Ascending aorta (tissue), 2 donors: ENCODE measurements around the gene TRAM2. TPM values are rescaled to one million over a fixed set of nuclear protein-coding genes. Genes with fewer than 3 reads are reported as not detected.

Experiments
- DNase-seq, 2 donors: peaks; one replicate each; pipeline ENCODE4 v3.0.0-alpha.2; 2019; ENCODE audit warnings: low spot score in 2 of 2
- H3K27ac ChIP-seq, 2 donors: fragments of 200-600 bp; sonication (generic); one replicate each; pipeline ENCODE4 v1.5.1; 2016 to 2017; ENCODE audit warnings: mild to moderate bottlenecking in 1 of 2
- H3K27me3 ChIP-seq: fragments of 200-600 bp; sonication (generic); one replicate; pipeline ENCODE4 v1.5.1; 2017
- H3K36me3 ChIP-seq, 2 donors: fragments of 200-600 bp; sonication (generic); one replicate each; pipeline ENCODE4 v1.5.1; 2016
- H3K4me1 ChIP-seq, 2 donors: fragments of 200-600 bp; sonication (generic); one replicate each; pipeline ENCODE4 v1.5.1; 2016 to 2017; ENCODE audit warnings: mild to moderate bottlenecking in 1 of 2
- H3K4me3 ChIP-seq, 2 donors: fragments of 200-600 bp; sonication (generic); one replicate each; pipeline ENCODE4 v1.5.1; 2016 to 2017; ENCODE audit warnings: mild to moderate bottlenecking in 1 of 2
- H3K9me3 ChIP-seq, 2 donors: fragments of 200-600 bp; sonication (generic); one replicate each; pipeline ENCODE4 v1.5.1; 2016
- intact Hi-C: fragments of 100-400 bp; cut with DNase I; formaldehyde crosslinking; loops from one replicate; pipeline ENCODE4 v1.15.1; 2023
- total RNA-seq: library from RNA; depleted of rRNA; stranded (reverse); fragments of >200 nt; gene quantifications from one replicate; pipeline ENCODE4 v1.1.0, GENCODE V29; 2016
- TF ChIP-seq, protein P1 (sequence below), 3 experiments: fragments of 200-600 bp in 2 of 3; fragments of 450-650 bp in 1 of 3; sonication (generic) in 2 of 3; IDR thresholded peaks; one replicate each; pipeline ENCODE4 v1.5.1; 2016 to 2019; ENCODE audit warnings: antibody characterized with exemption in 3 of 3, mild to moderate bottlenecking in 1 of 3, moderate library complexity in 1 of 3

TRAM2 gene
- total RNA-seq, 1 donor from 2014 or later: 32.6 TPM

DNA sequence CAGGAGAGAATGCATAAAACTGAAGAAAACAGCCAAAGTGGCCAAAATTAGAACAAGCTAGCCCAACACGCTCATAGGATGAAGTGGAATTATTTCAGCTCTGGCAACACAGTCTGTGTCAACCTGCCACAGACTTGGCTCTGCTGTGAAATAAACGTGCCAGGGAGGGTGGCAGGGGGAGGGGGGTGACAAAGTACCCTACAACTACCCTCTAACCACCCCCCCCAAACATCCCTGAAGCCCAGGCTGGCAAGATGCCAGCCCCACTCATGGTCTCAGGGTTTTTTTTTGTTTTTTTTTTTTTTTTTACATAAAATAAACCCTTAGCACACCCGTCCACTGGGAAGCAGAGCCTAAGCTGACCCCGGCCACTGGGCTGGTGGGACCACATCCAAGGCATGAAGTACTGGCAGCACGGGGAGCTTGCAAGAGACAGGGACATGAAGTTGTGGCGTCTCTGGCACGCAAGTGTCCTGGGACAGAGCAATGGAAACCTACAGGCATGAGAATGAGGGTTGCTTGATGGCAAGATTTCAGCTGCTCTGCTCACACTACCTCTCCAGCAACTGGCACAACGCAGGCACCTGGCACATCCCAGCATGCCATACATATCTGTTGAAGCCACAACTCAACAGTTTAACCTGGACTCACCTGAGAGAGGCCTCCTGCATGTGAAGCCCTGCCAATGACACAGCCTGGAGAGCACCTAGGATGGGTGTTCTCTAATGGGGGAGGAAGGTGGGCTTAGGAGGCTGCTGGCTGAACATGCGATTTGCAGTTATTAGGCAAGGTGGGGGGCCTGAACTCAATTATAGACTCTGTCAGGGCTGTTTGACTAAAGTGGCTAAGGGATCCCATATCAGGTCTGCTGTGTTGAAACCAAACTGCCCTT lies 76.4 kb downstream of the TRAM2 start:
- no peak for DNase-seq
- H3K4me3 ChIP-seq: no peak overlapping the region
- no peaks in the 10 kb centered on the region for H3K9me3 ChIP-seq
- intact Hi-C loops: loop anchor here (5.0 to 10.0 kb wide), 5 partner anchors 162 to 844 kb away; partner anchors contain the start of genes ELOVL5 and GSTA4
- TF ChIP-seq, protein P1, sequence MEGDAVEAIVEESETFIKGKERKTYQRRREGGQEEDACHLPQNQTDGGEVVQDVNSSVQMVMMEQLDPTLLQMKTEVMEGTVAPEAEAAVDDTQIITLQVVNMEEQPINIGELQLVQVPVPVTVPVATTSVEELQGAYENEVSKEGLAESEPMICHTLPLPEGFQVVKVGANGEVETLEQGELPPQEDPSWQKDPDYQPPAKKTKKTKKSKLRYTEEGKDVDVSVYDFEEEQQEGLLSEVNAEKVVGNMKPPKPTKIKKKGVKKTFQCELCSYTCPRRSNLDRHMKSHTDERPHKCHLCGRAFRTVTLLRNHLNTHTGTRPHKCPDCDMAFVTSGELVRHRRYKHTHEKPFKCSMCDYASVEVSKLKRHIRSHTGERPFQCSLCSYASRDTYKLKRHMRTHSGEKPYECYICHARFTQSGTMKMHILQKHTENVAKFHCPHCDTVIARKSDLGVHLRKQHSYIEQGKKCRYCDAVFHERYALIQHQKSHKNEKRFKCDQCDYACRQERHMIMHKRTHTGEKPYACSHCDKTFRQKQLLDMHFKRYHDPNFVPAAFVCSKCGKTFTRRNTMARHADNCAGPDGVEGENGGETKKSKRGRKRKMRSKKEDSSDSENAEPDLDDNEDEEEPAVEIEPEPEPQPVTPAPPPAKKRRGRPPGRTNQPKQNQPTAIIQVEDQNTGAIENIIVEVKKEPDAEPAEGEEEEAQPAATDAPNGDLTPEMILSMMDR (IDR thresholded peaks at IDR 0.05): no peak
- H3K4me1 ChIP-seq: peaks cover 25 to 46% of the 10 kb centered on the region in 2 donors
- peaks cover 0 to 18% of the 10 kb centered on the region in 2 donors for H3K36me3 ChIP-seq
- H3K27me3 ChIP-seq: no peaks in the 10 kb centered on the region
- peak overlapping the region; percentile 78 to 90 for H3K27ac ChIP-seq

DNA sequence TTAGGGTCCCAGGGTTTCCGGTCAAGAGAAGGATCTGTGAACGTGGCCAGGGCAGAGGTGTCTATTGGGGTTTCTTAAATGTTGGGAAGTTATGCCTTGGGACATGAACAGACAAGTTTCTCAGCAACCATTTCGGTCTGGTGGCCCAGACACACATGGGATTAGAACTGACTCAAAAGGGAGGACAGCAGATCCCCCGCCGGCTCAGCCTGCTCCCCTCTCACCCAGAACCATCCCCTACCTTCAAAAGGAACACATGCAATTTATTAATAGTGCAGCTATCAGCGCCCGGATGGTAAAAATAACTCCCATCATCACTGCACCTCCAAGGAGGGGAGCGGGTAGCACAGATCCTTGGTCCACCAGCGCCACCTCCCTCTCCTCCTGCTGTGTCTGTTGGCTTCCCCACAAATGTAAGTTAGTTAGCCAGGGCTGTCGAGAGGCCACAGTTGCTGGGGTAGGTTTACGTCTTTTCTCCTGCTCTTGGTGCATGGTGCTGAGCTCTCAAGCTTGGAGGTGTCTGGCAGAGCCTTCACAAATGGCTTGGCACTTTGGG lies 77.1 kb downstream of the TRAM2 start:
- Histone ChIP-seq H3K4me1 (peaks cover 22 to 46% of the 10 kb centered on the region in 2 donors), H3K27ac (peak overlapping the region; percentile 78 to 90), H3K27me3 (no peaks in the 10 kb centered on the region), H3K4me3 (no peak overlapping the region), H3K9me3 (no peaks in the 10 kb centered on the region), H3K36me3 (peaks cover 0 to 18% of the 10 kb centered on the region in 2 donors)
- intact Hi-C loops: loop anchor here (1.0 to 10.0 kb wide), 7 partner anchors 79 to 845 kb away; partner anchors contain the start of genes EFHC1, ELOVL5 and GSTA4
- TF ChIP-seq, protein P1 (IDR thresholded peaks at IDR 0.05): peak in 1 of 3 experiments; percentile 42
- DNase-seq: peak in 1 of 2 donors; percentile 75

DNA sequence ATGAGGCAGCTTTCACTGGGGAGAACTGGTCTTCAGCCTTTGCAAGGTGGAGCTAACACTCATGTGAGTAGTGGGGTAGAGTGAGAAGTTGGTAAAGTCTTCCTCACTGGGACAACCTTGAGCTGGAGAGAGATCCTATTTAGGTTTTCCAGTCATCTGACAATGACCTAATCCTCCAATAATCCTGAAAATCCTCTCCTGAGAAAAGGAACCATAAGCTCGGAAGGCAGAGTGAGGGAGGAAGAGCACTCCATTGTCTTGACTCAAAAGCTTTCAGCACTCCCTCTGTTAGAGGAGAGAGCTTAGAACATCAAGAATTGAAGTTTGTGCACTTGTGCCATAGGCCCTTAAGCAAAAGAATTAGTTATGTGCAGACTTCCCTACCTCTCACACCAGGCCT lies 77.8 kb downstream of the TRAM2 start:
- H3K27ac ChIP-seq: peak overlapping the region; percentile 78 to 90
- intact Hi-C loops: loop anchor here (1.0 to 2.0 kb wide), 2 partner anchors 79 to 98 kb away; partner anchors contain the start of gene EFHC1
- peaks cover 16 to 38% of the 10 kb centered on the region in 2 donors for H3K4me1 ChIP-seq
- H3K9me3 ChIP-seq: no peaks in the 10 kb centered on the region
- TF ChIP-seq, protein P1 (IDR thresholded peaks at IDR 0.05): no peak
- no peak for DNase-seq
- H3K27me3 ChIP-seq: no peaks in the 10 kb centered on the region
- peaks cover 0 to 18% of the 10 kb centered on the region in 2 donors for H3K36me3 ChIP-seq
- no peak overlapping the region for H3K4me3 ChIP-seq

DNA sequence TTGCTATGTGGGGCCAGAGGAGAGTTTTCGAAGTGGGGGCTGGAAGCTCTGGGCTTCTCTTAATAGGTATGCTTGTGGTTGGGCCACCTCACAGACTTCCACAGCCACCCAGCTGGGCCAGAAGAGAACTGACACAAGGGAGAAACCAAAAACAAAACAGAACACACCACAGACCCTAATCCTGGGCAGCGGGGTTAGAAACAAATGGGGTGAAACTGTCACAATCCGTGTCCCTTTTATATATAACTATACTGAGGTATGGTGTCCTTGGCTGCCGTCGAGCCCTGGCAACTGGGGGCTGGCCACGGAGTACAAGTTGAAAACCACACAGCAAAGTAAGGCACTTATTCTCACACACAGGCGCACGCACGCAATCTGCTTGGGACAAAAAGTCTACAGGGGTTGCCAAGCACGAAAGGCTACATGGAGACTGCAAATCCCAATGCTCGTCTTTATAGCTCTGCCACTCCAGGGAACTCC lies 78.3 kb downstream of the TRAM2 start:
- Histone ChIP-seq H3K27me3 (no peaks in the 10 kb centered on the region), H3K4me1 (peaks cover 12 to 34% of the 10 kb centered on the region in 2 donors), H3K36me3 (peaks cover 0 to 18% of the 10 kb centered on the region in 2 donors), H3K9me3 (no peaks in the 10 kb centered on the region), H3K27ac (peak overlapping the region; percentile 78 to 90), H3K4me3 (no peak overlapping the region)
- TF ChIP-seq, protein P1 (IDR thresholded peaks at IDR 0.05): no peak
- DNase-seq: no peak
- intact Hi-C loops: loop anchor here (1.0 to 2.0 kb wide), 3 partner anchors 78 to 98 kb away; partner anchors contain the start of gene EFHC1

DNA sequence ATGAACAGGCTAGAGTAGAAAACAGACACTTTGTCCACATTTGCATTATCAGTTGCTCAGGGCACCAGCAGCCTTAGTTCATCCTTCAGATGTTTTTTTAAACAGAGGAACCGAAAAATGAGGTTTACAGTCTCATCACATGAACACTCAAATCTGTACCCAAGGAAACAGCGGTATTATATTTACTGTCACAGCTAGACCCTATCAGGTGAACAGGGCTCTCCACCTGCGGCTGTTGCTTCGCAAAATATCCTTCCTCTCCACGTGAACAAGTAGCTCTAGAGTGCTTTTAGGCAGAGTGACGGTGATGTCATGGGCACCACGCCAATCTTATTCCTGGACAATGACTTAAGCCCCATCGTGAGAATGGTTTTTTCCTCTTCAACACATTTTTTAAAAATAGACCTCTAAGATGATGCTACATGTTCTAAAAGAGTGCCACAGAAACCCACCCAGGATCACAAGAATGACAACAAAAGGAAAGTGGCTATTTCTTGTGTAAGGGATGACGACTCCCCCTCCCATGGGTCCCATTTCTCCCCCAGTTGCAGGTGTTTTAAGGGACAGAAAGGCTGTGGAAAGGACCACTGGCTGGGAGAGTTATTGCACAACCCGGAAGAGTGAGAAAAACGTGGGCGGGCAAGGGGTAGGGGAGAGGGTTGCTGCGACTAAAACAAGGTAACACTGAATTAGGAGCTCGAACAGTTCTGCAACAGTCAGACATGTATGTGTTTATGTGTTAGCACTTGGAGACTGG lies 79.0 kb downstream of the TRAM2 start:
- Histone ChIP-seq H3K4me3 (no peak overlapping the region), H3K27ac (peak overlapping the region; percentile 78 to 90), H3K36me3 (peaks cover 0 to 13% of the 10 kb centered on the region in 2 donors), H3K4me1 (peaks cover 11 to 31% of the 10 kb centered on the region in 2 donors), H3K27me3 (no peaks in the 10 kb centered on the region), H3K9me3 (no peaks in the 10 kb centered on the region)
- peak in 1 of 2 donors; percentile 86 for DNase-seq
- intact Hi-C loops: loop anchor here (1.0 to 2.0 kb wide), 2 partner anchors 78 to 99 kb away; no protein-coding TSS in a partner anchor
- TF ChIP-seq, protein P1 (IDR thresholded peaks at IDR 0.05): no peak
